Neural cell (in vitro differentiated cells): ENCODE results near the gene CYB5B. TPM values are rescaled to one million over a fixed set of nuclear protein-coding genes. Genes with fewer than 3 reads are reported as not detected.

Experiments
- H2AFZ ChIP-seq: fragments of 200-600, 300-800 bp; sonication (generic), shearing (Covaris generic); 2 replicates; pipeline ENCODE4 v1.6.0; 2014; ENCODE audit warnings: low read depth, mild to moderate bottlenecking, antibody characterized with exemption, low read length, moderate library complexity
- H3F3A ChIP-seq: fragments of 200-600 bp; shearing (Covaris generic); 2 replicates; pipeline ENCODE4 v1.6.1; 2016; ENCODE audit warnings: mild to moderate bottlenecking, moderate library complexity, mixed read lengths, antibody characterized with exemption, low read length; ENCODE audit not compliant: insufficient read depth, poor library complexity, severe bottlenecking
- H3K27ac ChIP-seq: fragments of 200-600, 300-800 bp; sonication (generic), shearing (Covaris generic); 2 replicates; pipeline ENCODE4 v1.5.1; 2014; ENCODE audit warnings: mild to moderate bottlenecking, low read length, moderate library complexity
- H3K27me3 ChIP-seq: fragments of 300-800, 200-600 bp; sonication (generic), shearing (Covaris generic); 2 replicates; pipeline ENCODE4 v1.6.0; 2014; ENCODE audit warnings: mild to moderate bottlenecking, low read depth, low read length, moderate library complexity; ENCODE audit not compliant: insufficient read depth
- H3K36me3 ChIP-seq: fragments of 300-800, 200-600 bp; sonication (generic), shearing (Covaris generic); 2 replicates; pipeline ENCODE4 v1.5.1; 2014; ENCODE audit warnings: mild to moderate bottlenecking, antibody characterized with exemption, low read length, moderate library complexity; ENCODE audit not compliant: insufficient read depth
- H3K4me2 ChIP-seq: fragments of 300-800, 200-600 bp; sonication (generic), shearing (Covaris generic); 2 replicates; pipeline ENCODE4 v1.6.0; 2014; ENCODE audit warnings: mild to moderate bottlenecking, low read length
- H3K4me3 ChIP-seq: fragments of 300-800, 200-600 bp; sonication (generic), shearing (Covaris generic); 2 replicates; pipeline ENCODE4 v1.5.1; 2014; ENCODE audit warnings: mild to moderate bottlenecking, low read length, moderate library complexity
- H3K79me2 ChIP-seq: fragments of 200-600 bp; shearing (Covaris generic); replicated peaks from 2 replicates; pipeline ENCODE4 v1.6.0; 2014; ENCODE audit warnings: mild to moderate bottlenecking, low read length, moderate library complexity; ENCODE audit not compliant: insufficient read depth
- H3K9ac ChIP-seq: fragments of 300-800, 200-600 bp; sonication (generic), shearing (Covaris generic); 2 replicates; pipeline ENCODE4 v1.6.1; 2016; ENCODE audit warnings: mild to moderate bottlenecking, low read length, mixed read lengths
- H3K9me2 ChIP-seq: fragments of 200-600 bp; shearing (Covaris generic); 2 replicates; pipeline ENCODE4 v1.6.1; 2016; ENCODE audit warnings: mild to moderate bottlenecking, low read length, mixed read lengths; ENCODE audit not compliant: insufficient read depth
- H3K9me3 ChIP-seq: fragments of 200-600, 300-800 bp; sonication (generic), shearing (Covaris generic); 2 replicates; pipeline ENCODE4 v1.6.1; 2016; ENCODE audit warnings: mild to moderate bottlenecking, mixed run types, low read length, moderate library complexity, mixed read lengths
- H4K20me1 ChIP-seq: fragments of 200-600 bp; shearing (Covaris generic); 2 replicates; pipeline ENCODE4 v1.6.1; 2016; ENCODE audit warnings: mild to moderate bottlenecking, mixed run types; ENCODE audit not compliant: insufficient read depth
- EP300 ChIP-seq: fragments of 450-650 bp; conservative IDR thresholded peaks from 2 replicates; pipeline ENCODE4 v1.6.1; 2014; ENCODE audit warnings: antibody characterized with exemption, mild to moderate bottlenecking, moderate library complexity; ENCODE audit not compliant: poor library complexity, severe bottlenecking
- EZH2 ChIP-seq: fragments of 200-600, 300-800 bp; shearing (Covaris generic), sonication (generic); IDR thresholded peaks from 2 replicates; pipeline ENCODE4 v1.6.1; 2014; ENCODE audit warnings: antibody characterized with exemption, low read length, borderline replicate concordance, mild to moderate bottlenecking; ENCODE audit not compliant: insufficient read depth, poor library complexity, severe bottlenecking
- MXI1 ChIP-seq: fragments of 450-650 bp; conservative IDR thresholded peaks from 2 replicates; pipeline ENCODE4 v1.6.1; 2014; ENCODE audit warnings: antibody characterized with exemption, mild to moderate bottlenecking; ENCODE audit not compliant: poor library complexity, severe bottlenecking
- POLR2AphosphoS5 ChIP-seq: IDR thresholded peaks from 2 replicates; pipeline ENCODE4 v1.6.1; 2012
- RAD21 ChIP-seq: fragments of 450-650 bp; conservative IDR thresholded peaks from 2 replicates; pipeline ENCODE4 v1.6.1; 2014; ENCODE audit warnings: antibody characterized with exemption, mild to moderate bottlenecking, moderate library complexity
- SMC3 ChIP-seq: fragments of 450-650 bp; conservative IDR thresholded peaks from 2 replicates; pipeline ENCODE4 v1.6.1; 2014; ENCODE audit warnings: antibody characterized with exemption, mild to moderate bottlenecking, moderate library complexity; ENCODE audit not compliant: poor library complexity
- TAF1 ChIP-seq: IDR thresholded peaks from 2 replicates; pipeline ENCODE4 v1.6.1; 2012; ENCODE audit warnings: low read depth
- polyA plus RNA-seq: library from polyadenylated mRNA; depleted of rRNA; stranded (reverse); fragments of >200 nt; gene quantifications from 2 replicates; pipeline ENCODE4 v1.2.3, GENCODE V29; 2014
- TF ChIP-seq, protein P1 (sequence below): IDR thresholded peaks from 2 replicates; pipeline ENCODE4 v1.6.1; 2012; ENCODE audit warnings: borderline replicate concordance

CYB5B gene
- polyA plus RNA-seq, 1 donor from 2014 or later, result 70.4 TPM

GRCh38 chr16:69478685-69479084, 54.3 kb downstream of the CYB5B start:
- Histone ChIP-seq H3K9me3 (no peaks in the 10 kb centered on the region), H3K9me2 (no peaks in the 10 kb centered on the region), H3K27me3 (no peaks in the 10 kb centered on the region), H2AFZ (no peak overlapping the region), H4K20me1 (no peaks in the 10 kb centered on the region), H3K4me3 (no peak overlapping the region), H3K9ac (no peak overlapping the region), H3F3A (no peaks in the 10 kb centered on the region), H3K27ac (no peak overlapping the region), H3K36me3 (no peaks in the 10 kb centered on the region), H3K4me2 (no peak overlapping the region), H3K79me2 (no peaks in the 10 kb centered on the region)
- TF ChIP-seq EP300 (no peak), POLR2AphosphoS5 (no peak)

DNA sequence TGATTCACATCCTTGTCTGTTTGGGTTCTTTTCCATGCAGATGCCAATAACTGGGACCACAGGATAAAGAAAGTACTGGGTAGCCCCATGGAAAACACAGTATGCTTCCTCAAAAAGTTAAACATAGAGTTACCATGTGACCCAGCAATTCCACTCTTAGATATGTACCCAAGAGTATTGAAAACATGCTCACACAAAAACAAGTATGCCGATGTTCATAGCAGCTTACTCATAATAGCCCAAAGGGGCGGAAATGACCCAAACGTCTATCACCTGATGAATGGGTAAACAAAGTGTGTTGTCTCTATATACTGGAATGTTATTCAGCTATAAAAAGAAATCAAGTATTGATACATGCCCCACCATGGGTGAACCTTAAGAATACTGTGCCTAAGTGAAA, 55.4 kb downstream of the CYB5B start:
- Histone ChIP-seq H3K36me3 (no peaks in the 10 kb centered on the region), H3K79me2 (no peaks in the 10 kb centered on the region), H3K27me3 (no peaks in the 10 kb centered on the region), H3F3A (no peaks in the 10 kb centered on the region), H2AFZ (no peak overlapping the region), H3K27ac (no peak overlapping the region), H3K9me2 (no peaks in the 10 kb centered on the region), H3K4me3 (no peak overlapping the region), H4K20me1 (no peaks in the 10 kb centered on the region), H3K9ac (no peak overlapping the region), H3K4me2 (no peak overlapping the region), H3K9me3 (no peaks in the 10 kb centered on the region)
- TF ChIP-seq RAD21, result no peak
- no peak for TF ChIP-seq POLR2AphosphoS5

- Histone ChIP-seq H3K4me3 (no peak overlapping the region), H3K9me2 (no peaks in the 10 kb centered on the region), H3F3A (no peaks in the 10 kb centered on the region), H3K4me2 (no peak overlapping the region), H4K20me1 (no peaks in the 10 kb centered on the region), H3K79me2 (no peaks in the 10 kb centered on the region), H3K36me3 (no peaks in the 10 kb centered on the region), H3K9me3 (no peaks in the 10 kb centered on the region), H2AFZ (no peak overlapping the region), H3K27ac (no peak overlapping the region), H3K9ac (no peak overlapping the region), H3K27me3 (no peaks in the 10 kb centered on the region)
- no peak for TF ChIP-seq MXI1
- TF ChIP-seq POLR2AphosphoS5, result no peak
- no peak for TF ChIP-seq RAD21
- no peak for TF ChIP-seq TAF1
- TF ChIP-seq EP300, result no peak
- no peak for TF ChIP-seq SMC3
Observed at GRCh38 chr16:69481901-69482341, 57.5 kb downstream of the CYB5B start.

GRCh38 chr16:69482410-69482991, 58.1 kb downstream of the CYB5B start:
- no peaks in the 10 kb centered on the region for H3K27me3 ChIP-seq
- H2AFZ ChIP-seq, result no peak overlapping the region
- no peaks in the 10 kb centered on the region for H3K9me2 ChIP-seq
- H3K36me3 ChIP-seq, result no peaks in the 10 kb centered on the region
- no peak overlapping the region for H3K27ac ChIP-seq
- no peaks in the 10 kb centered on the region for H3K9me3 ChIP-seq
- no peaks in the 10 kb centered on the region for H4K20me1 ChIP-seq
- H3K4me3 ChIP-seq, result no peak overlapping the region
- no peak overlapping the region for H3K4me2 ChIP-seq
- no peaks in the 10 kb centered on the region for H3F3A ChIP-seq
- no peaks in the 10 kb centered on the region for H3K79me2 ChIP-seq
- no peak for TF ChIP-seq TAF1
- no peak for TF ChIP-seq EZH2
- TF ChIP-seq, protein P1, sequence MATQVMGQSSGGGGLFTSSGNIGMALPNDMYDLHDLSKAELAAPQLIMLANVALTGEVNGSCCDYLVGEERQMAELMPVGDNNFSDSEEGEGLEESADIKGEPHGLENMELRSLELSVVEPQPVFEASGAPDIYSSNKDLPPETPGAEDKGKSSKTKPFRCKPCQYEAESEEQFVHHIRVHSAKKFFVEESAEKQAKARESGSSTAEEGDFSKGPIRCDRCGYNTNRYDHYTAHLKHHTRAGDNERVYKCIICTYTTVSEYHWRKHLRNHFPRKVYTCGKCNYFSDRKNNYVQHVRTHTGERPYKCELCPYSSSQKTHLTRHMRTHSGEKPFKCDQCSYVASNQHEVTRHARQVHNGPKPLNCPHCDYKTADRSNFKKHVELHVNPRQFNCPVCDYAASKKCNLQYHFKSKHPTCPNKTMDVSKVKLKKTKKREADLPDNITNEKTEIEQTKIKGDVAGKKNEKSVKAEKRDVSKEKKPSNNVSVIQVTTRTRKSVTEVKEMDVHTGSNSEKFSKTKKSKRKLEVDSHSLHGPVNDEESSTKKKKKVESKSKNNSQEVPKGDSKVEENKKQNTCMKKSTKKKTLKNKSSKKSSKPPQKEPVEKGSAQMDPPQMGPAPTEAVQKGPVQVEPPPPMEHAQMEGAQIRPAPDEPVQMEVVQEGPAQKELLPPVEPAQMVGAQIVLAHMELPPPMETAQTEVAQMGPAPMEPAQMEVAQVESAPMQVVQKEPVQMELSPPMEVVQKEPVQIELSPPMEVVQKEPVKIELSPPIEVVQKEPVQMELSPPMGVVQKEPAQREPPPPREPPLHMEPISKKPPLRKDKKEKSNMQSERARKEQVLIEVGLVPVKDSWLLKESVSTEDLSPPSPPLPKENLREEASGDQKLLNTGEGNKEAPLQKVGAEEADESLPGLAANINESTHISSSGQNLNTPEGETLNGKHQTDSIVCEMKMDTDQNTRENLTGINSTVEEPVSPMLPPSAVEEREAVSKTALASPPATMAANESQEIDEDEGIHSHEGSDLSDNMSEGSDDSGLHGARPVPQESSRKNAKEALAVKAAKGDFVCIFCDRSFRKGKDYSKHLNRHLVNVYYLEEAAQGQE, result no peak
- no peak for TF ChIP-seq POLR2AphosphoS5
- TF ChIP-seq EP300, result no peak
- TF ChIP-seq MXI1, result no peak
- TF ChIP-seq SMC3, result no peak
- H3K9ac ChIP-seq, result no peak overlapping the region
